ENCODE results near the gene HS3ST1.
"Not testable (repeated sequence)": the region's sequence is repeated elsewhere in the genome, so short reads cannot be mapped to it uniquely, and the experiment has no call there.

Gene HS3ST1

DNA sequence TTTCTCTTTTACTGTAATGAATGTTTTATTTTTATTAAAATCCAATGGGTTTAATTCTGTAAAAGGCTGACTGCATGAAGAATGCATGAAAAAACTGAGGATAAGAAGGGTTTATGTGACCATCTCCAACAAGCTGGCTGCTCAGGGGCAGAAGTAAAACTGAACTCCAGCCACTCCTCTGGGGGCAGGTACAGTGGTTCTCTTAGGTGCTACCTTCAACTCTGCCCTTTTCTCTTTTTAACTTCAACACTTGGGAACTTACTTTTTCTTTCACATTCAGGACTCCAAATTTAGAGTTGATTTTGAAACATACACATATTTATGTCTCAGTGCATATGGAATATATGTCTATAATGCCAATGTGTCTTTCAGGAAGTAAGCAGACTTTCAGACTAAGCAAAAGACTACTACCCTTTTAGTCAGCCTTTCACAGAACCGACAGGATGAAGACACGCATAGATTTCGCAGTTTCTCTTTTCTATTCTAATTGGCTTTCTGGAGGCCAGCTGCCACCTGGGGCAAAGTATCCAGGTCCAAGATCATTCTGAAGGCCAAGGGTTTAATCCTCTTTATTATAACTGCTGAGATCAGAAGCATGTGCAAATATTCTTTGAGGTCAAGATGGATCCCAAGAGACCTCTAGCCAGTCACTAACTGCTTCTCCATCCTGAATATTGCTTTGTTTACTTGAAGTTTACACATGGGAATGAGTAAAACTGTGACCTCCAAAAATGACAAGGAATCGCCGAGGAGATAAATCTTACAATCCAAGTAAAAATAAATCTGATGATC, 30.7 kb downstream of the HS3ST1 start:
- DNase-seq = no peak

DNA sequence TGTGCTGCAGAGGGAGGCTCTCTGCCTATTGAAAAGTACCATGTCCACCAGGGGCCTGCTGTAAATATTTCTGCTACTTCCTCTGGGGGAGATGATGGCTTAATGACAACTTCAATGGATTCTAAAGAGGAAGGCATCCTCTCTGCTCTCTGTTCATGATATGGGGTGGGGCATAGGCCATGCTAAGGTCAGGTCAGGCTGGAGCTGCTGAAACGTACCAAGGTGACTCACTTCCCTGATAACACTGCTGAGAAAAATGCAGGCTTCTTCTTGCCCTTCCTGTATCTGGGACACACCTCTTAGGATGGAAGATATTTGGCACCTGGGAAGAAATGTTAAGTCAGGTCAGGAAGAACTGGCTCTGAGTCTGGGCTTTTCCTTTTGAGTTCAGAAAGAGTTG, 31.5 kb downstream of the HS3ST1 start:
- DNase-seq = no peak

DNA sequence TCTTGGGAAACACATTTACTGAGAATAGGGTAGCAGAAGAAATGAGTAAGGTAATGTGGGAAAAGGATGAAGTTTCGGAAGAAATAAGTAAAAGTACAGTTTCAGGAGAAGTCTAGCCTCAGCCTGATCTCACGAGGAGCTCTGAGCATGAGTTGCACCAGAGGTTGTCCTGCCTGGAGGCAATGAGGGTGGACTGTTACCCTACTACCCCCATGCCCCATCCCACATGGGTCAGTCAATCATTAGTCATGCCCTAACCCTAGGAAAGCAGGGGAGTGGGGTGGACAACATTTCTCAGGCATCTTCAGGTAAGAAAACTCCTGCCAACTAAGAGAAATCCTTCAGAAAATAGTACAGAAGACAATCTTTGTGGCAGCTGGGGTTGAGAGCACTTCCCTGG, 35.1 kb downstream of the HS3ST1 start:
- no peak for DNase-seq

DNA sequence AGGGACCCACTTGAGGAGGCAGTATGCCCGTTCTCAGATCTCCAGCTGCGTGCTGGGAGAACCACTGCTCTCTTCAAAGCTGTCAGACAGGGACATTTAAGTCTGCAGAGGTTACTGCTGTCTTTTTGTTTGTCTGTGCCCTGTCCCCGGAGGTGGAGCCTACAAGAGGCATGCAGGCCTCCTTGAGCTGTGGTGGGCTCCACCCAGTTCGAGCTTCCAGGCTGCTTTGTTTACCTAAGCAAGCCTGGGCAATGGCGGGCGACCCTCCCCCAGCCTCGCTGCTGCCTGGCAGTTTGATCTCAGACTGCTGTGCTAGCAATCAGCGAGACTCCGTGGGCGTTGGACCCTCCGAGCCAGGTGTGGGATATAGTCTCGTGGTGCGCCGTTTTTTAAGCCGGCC, 44.6 kb downstream of the HS3ST1 start:
- DNase-seq = not testable (repeated sequence)

DNA sequence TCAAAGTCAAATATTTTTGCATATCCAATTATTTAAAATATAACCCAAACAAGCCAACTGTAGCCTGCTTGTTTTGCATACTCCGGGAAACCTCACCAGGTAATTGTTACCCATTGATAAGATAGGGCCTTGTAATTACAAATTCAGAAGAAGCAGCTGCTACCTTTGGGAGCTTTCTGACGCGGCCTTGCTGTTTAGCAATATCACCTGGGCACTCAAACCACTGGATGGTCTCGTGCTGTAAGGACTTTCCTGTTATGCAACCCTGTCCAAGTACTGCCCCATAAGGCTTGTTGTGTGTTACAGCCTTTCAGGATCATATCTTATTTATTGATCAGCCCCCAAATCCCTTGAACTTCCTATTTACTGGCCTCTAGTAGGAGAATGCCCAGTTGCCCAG, 52.1 kb downstream of the HS3ST1 start:
- no peak for DNase-seq

DNA sequence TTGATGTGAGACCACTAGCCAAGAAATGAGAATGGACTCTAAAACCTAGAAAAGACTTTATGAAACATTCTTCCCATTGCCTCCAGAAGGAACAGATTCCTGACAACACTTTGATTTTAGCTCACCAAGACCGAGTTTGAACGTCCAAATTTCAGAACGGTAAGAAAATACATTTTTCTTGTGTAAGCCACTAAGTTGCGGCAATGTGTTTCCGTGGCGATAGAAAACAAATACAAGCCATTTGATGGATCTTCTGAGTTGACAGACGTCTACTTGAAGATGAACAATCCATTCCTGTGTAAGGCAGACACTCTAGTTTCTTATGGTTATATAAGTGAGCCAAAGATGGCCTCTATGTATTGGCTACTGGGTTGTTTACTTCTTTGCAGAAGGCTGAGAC, 52.5 kb downstream of the HS3ST1 start:
- no peak for DNase-seq

DNA sequence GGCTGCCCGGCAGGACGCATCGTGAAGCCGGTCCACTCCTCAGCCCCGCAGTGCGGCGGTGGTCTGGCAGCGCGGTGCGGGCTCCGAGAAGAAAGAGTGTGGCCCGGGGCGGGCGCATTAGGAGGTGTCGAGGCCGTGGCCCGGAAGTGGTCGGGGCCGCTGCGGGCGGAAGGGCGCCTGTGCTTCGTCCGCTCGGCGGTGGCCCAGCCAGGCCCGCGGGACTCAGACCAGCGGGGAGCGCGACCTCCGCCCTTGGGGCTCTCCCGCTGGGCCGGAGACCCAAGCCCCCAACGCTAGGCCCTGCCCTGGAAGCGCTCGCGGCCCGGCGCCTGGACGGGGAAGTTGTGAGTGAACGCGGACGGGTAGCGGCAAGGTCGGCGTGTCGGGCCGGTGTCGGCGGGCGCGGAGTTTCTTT, 60.0 kb downstream of the HS3ST1 start:
- DNase-seq = no peak

DNA sequence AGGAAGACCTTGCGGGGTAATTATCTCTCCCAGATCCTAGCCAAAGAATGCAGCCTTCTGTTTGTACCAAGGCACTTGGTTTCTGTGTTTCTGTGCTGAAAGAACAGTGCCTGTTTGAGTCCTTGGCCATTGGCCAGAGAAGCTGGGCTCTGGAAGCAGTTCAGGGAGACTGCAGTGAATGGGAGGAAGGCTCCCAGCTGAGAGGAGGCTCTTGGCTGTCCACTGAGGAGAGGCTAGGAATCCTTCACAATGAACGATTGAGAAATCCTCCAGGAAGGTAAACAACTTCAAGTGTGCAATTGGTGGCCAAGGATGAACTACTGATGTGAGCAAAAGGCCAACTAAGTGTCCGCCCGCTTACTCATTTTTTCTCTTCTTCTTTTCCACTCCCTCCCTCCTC, 61.3 kb downstream of the HS3ST1 start:
- DNase-seq = peak; percentile 31

DNA sequence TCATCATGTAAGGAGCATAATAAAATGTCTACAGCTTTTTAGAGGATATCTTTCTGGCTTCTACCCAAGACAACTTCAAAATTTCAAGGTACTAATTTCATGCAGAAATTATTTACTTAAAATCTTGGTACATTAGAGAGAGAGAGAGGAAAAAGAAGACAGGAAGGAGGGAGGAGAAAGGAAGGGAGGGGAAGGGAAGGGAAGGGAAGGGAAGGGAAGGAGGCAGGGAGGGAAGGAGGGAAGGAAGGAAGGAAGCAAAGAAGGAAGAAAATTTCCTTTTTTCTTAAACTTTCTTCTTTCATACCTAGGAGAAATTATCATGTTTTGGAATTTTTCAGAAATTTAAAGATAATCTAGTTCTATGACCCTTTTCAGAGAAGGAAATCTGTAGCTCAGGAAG, 61.8 kb downstream of the HS3ST1 start:
- DNase-seq = no peak

DNA sequence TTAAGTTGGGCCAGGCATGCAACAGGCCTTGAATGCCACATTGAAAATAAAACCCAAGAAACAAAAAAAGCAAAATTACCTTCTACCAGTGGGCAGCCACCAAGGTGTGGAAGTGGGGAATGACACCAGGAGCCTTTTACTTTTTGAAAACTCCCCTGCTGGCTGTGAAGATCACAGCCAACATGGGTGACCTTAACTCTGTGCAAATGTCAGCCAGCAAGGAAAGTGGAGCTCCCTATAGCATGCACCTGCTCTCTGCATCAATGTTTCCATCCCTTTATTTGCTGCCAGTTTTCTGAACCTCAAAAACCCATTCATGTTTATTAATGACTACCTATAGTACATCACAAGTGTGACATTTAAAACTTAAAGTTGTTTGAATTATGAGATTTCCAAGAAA, 63.7 kb downstream of the HS3ST1 start:
- no peak for DNase-seq

DNA sequence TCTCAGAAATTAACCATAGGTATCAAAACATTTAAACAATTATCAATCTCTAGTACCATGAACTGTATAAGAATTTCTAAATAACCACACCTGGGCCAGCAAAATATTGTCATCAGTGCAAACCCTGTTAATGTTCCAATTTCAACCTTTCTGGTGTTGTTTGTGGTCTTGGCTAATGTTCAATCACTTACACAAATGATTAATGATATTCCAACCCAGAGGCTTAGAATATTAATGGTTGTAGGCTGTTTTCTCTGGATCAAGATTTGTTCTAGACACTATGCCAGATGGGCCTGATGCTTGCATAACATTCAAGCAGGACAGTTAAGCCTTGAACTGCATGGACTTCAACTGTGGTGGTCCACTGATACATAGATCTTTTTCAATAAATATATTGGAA, 69.1 kb downstream of the HS3ST1 start:
- DNase-seq = no peak

DNA sequence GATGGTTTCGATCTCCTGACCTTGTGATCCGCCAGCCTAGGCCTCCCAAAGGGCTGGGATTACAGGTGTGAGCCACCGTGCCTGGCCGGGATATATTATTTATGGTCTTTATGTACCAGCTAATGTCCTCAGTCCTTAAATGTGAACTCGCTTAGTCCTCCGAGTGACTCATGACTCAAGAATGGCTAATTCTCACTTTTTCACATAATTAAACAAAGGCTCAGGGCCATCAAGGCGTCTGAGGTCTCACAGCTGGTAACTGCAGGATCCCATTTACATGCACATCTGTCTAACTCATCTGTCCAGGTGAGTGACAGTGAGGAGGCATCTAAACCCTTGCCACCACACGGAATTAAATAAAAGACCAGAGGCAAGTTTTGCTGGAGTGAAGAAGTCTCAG, 73.5 kb downstream of the HS3ST1 start:
- no peak for DNase-seq

DNA sequence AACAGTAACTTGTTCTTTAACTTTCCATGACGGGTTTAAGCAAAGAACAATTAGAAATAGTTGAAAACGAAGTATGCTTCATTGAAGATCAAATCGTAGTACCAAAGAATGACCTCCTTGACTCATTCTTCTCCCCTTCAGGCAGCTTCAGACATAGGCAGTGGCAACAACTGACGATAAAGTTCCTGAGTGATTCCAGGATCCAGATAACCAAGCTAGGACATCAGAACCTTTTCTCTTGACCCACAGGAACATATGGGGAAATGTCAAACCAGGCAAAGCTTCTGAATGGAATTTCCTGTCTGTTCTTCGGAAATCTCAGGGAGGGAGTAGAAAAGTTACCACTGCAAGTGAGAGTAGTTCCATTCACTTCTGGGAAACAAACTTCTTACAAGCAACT, 74.2 kb downstream of the HS3ST1 start:
- DNase-seq = no peak

DNA sequence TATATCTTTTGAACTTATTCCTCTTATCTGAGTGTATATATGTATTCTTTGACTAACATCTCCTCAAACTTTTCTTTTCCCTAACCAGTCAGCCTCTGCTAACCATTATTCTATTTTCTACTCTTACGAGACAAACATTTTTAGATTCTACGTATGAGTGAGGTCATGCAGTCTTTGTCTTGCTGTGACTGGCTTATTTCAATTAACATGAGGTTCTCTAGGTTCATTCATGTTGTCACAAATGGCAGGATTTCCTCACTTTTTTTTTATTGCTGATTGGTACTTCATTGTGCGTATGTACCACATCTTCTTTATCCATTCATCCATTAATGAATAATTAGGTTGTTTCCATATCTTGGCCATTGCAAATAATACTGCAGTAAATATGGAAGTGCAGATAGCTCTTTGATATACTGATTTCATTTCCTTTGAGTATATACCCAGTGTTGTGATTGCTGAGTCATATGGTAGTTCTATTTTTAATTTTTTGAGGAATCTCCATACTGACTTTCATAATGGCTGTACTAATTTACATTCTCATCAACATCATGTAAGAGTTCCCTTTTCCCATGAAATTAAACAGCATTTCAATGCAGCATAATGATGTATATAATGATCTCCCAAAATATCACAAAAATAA, 80.1 kb downstream of the HS3ST1 start:
- no peak for DNase-seq

DNA sequence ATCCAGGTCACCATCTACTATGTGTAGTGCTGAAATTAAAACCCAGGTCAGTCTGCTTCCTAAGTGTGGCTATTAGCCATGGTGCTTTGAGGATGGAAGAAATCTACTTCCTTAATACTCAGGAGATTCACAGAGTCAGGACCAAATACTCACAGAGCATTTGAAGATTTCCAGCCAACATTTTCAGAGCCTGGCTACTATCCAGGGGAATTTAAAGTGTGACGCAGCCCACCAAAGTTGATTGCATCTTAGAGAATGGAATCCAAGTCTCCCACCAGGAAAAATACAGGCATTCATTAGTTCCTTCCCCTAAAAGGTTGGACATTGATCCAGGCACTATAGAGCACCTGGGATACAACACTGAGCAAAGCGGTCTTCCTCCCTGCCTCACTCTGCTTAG, 83.8 kb downstream of the HS3ST1 start:
- no peak for DNase-seq

DNA sequence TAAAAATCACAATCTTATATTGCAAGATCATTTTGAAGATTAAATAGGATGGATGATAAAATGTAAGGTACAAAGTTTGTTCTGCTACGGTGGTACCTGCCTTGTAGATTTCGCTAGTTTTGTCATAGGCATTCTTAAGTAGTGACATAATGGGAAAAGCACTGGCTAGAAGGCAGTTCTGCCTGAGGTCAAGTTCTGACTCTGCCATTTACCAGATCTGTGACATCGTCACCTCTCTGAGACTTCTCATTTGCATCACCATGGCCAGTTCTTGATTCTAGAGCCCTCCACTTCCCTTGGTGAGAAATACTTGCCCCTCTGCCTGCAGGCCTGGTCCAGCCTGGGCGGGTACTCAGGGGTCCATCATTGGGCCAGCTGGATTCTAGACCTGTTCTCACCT, 85.2 kb downstream of the HS3ST1 start:
- DNase-seq = no peak

All from NCI-H1092 treated with DMSO at 0.1 percent for 48 hours (cell line).